ENCODE measurements around the gene CUL1.

DNA sequence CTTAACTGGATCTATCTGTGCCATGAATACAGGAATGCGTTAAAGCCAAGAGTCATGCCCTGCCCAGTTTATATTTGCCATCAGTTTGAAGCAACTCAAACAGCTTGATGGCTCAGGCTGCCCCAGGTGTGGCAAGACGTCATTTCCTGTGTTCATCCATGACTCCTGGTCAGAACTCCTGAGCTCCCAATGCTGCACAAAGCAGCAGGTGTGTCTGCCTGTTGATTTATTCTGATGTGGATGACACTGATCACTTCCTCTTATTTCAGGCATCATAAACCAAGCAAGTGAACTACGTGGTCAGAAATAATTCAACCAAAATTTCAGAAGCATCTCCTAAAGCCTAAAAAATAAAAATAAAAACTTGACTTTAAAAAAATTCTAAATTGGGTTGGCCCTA, 116.9 kb downstream of the CUL1 start:
- TF ChIP-seq POLR2AphosphoS5 (IDR thresholded peaks at IDR 0.05; ENCODE audit: borderline replicate concordance, low read depth, low read length) (no peak), EZH2 (IDR thresholded peaks at IDR 0.05) (no peak)
